ENCODE data around the gene ILDR1. TPM values are rescaled to one million over a fixed set of nuclear protein-coding genes. Genes with fewer than 3 reads are reported as not detected.

The ILDR1 gene
- total and polyA plus RNA-seq, 2 experiments from 2014 or later, result 0.66 to 0.97 TPM

GRCh38 chr3:122058294-122058693 lies 36.2 kb upstream of the ILDR1 start (continued):
- TF ChIP-seq ZNF462 (CRISPR knock-in tag; IDR thresholded peaks at IDR 0.05), result no peak
- no peak for TF ChIP-seq STAT1 (IDR thresholded peaks at IDR 0.05; ENCODE audit: unreplicated experiment)
- no peak for TF ChIP-seq ZNF331 (CRISPR knock-in tag; IDR thresholded peaks at IDR 0.05; ENCODE audit: low read depth)
- no peak for TF ChIP-seq REST (IDR thresholded peaks at IDR 0.05; ENCODE audit: unreplicated experiment)
- no peak for TF ChIP-seq CREB1 (CRISPR knock-in tag; IDR thresholded peaks at IDR 0.05; ENCODE audit: low read depth)

- H4K20me1 ChIP-seq (replicated peaks; ENCODE audit: insufficient read depth), result no peaks in the 10 kb centered on the region
- H3K36me3 Mint-ChIP-seq (ENCODE audit: low read depth), result no peaks in the 10 kb centered on the region
- H3F3A ChIP-seq (replicated peaks; ENCODE audit: low read depth), result no peaks in the 10 kb centered on the region
- ATAC-seq (no peak), DNase-seq (ENCODE audit: low spot score) (no peak)
- peaks cover 9% of the 10 kb centered on the region; the same call in 1 of the 2 replicates for H3K4me1 ChIP-seq (ENCODE audit: insufficient read depth)
- H2AFZ ChIP-seq, result no peak overlapping the region
- H3K4me2 ChIP-seq, result no peak overlapping the region
- H3K36me3 ChIP-seq (ENCODE audit: insufficient read depth), result no peaks in the 10 kb centered on the region
- H3K27me3 Mint-ChIP-seq (ENCODE audit: insufficient read depth, low read depth, poor library complexity), result peaks cover 4% of the 10 kb centered on the region
- H3K79me2 ChIP-seq (replicated peaks; ENCODE audit: insufficient read depth), result no peaks in the 10 kb centered on the region
- no peak overlapping the region for H3K4me3 ChIP-seq
- H3K4me1 Mint-ChIP-seq, result peaks cover 15% of the 10 kb centered on the region
- H3K4me3 Mint-ChIP-seq, result no peak overlapping the region
- H3K9me2 ChIP-seq (ENCODE audit: insufficient read depth), result peaks cover 3% of the 10 kb centered on the region; the same call in 1 of the 2 replicates
- H3K27me3 ChIP-seq (ENCODE audit: insufficient read depth), result no peaks in the 10 kb centered on the region
- no peak overlapping the region for H3K27ac ChIP-seq (ENCODE audit: low read depth)
- no peak overlapping the region for H3K27ac Mint-ChIP-seq
- H3K9me3 Mint-ChIP-seq, result no peaks in the 10 kb centered on the region
- TF ChIP-seq ZNF462 (CRISPR knock-in tag; IDR thresholded peaks at IDR 0.05), result no peak
- TF ChIP-seq ZNF114 (CRISPR knock-in tag; IDR thresholded peaks at IDR 0.05), result no peak
- TF ChIP-seq CREB1 (CRISPR knock-in tag; IDR thresholded peaks at IDR 0.05; ENCODE audit: low read depth), result no peak
Measured at GRCh38 chr3:122057671-122058070, 35.6 kb upstream of the ILDR1 start.
